ENCODE results near the gene ADGRG6.

ADGRG6 gene

GRCh38 chr6:142322504-142323198 lies 20.8 kb downstream of the ADGRG6 start:
- in situ Hi-C loops (cut with MboI; ENCODE audit: low pct_unique_long_range_greater_than_20kb, low sequenced_read_pairs, unreplicated experiment), result no loop called here
- DNase-seq (ENCODE audit: low spot score), result no peak
- no peak for TF ChIP-seq CTCF (IDR thresholded peaks at IDR 0.05; ENCODE audit: extremely low read depth, insufficient read depth, missing control alignments)

DNA sequence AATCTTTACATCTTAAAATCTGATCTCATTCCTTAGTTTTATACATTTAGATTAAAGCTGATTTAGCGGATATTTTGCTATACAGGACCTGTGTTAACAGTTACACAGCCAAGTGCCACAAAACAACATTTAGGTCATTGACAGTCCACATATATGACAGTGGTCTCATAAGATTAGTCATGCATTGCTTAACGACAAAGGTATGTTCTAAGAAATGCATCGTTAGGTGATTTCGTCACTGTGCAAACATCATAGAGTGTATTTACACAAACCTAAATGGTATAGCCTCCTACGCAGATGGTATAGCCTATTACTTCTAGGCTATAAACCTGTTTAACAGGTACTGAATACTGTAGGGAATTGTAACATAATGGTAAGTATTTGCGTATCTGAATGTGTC lies 21.6 kb downstream of the ADGRG6 start:
- TF ChIP-seq CTCF (IDR thresholded peaks at IDR 0.05; ENCODE audit: extremely low read depth, insufficient read depth, missing control alignments), result no peak
- no peak for DNase-seq (ENCODE audit: low spot score)
- in situ Hi-C loops (cut with MboI; ENCODE audit: low pct_unique_long_range_greater_than_20kb, low sequenced_read_pairs, unreplicated experiment), result no loop called here

GRCh38 chr6:142324111-142324510 lies 22.3 kb downstream of the ADGRG6 start:
- DNase-seq (ENCODE audit: low spot score), result no peak
- in situ Hi-C loops (cut with MboI; ENCODE audit: low pct_unique_long_range_greater_than_20kb, low sequenced_read_pairs, unreplicated experiment), result no loop called here

DNA sequence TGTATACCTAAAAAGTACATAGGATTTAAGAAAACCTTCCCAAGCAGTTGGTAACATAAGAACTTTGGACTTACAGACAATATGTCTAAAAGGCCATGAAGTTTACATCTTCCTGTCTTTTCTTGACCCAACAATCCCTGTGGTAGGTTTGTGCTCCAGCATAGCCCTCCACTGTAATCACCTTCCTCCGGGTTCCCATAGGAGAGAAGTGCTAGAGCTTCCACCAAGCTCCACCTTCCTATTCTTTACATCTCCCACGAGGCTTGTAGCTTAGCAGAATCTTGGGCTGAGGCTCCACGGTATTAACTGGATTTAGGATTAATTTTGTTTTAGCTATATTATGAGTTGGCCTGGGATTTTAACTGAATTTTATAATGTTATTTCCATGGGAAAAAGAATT lies 23.3 kb downstream of the ADGRG6 start:
- TF ChIP-seq CTCF (IDR thresholded peaks at IDR 0.05; ENCODE audit: extremely low read depth, insufficient read depth, missing control alignments), result no peak
- DNase-seq (ENCODE audit: low spot score), result no peak
- in situ Hi-C loops (cut with MboI; ENCODE audit: low pct_unique_long_range_greater_than_20kb, low sequenced_read_pairs, unreplicated experiment), result no loop called here

More at GRCh38 chr6:142324111-142324510, 22.3 kb downstream of the ADGRG6 start:
- no peak for TF ChIP-seq CTCF (IDR thresholded peaks at IDR 0.05; ENCODE audit: extremely low read depth, insufficient read depth, missing control alignments)

DNA sequence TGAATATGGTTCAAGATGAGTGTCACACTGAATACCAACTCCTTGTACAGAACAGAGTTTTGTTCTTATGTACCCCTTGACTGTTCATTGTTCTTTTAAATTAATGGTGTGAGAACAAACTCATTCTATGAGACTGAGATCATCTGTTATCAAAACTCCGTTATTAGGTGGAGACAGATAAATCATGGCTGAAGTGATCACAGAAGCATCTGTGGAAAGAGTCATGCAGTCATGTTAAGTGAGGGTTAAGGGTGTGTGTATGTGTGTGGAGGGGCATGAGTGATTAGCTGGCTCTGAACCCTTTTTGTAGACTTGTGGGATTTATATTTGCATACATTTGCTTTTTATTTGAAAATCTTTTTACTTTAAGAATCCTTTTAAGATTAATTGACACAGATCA lies 24.7 kb downstream of the ADGRG6 start:
- no peak for TF ChIP-seq CTCF (IDR thresholded peaks at IDR 0.05; ENCODE audit: extremely low read depth, insufficient read depth, missing control alignments)
- in situ Hi-C loops (cut with MboI; ENCODE audit: low pct_unique_long_range_greater_than_20kb, low sequenced_read_pairs, unreplicated experiment), result no loop called here
- DNase-seq (ENCODE audit: low spot score), result no peak

DNA sequence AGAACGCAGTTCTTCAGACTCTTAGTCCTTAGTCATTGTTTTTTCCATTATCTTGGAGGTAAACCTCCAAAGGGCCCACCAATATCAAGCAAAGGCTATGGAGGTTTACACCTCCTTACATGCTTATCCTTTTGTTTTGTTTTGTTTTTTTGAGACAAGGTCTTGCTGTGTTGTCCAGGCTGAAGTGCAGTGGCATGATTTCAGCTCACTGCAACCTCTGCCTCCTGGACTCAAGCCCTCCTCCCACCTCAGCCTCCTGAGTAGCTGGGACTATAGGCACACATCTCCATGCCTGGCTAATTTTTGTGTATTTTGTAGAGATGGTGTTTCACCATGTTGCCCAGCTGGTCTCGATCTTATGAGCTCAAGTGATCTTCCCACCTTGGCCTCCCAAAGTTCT lies 26.3 kb downstream of the ADGRG6 start:
- DNase-seq (ENCODE audit: low spot score), result no peak
- TF ChIP-seq CTCF (IDR thresholded peaks at IDR 0.05; ENCODE audit: extremely low read depth, insufficient read depth, missing control alignments), result no peak
- in situ Hi-C loops (cut with MboI; ENCODE audit: low pct_unique_long_range_greater_than_20kb, low sequenced_read_pairs, unreplicated experiment), result no loop called here
